ENCODE measurements around the gene CRIP1.

Gene CRIP1

DNA sequence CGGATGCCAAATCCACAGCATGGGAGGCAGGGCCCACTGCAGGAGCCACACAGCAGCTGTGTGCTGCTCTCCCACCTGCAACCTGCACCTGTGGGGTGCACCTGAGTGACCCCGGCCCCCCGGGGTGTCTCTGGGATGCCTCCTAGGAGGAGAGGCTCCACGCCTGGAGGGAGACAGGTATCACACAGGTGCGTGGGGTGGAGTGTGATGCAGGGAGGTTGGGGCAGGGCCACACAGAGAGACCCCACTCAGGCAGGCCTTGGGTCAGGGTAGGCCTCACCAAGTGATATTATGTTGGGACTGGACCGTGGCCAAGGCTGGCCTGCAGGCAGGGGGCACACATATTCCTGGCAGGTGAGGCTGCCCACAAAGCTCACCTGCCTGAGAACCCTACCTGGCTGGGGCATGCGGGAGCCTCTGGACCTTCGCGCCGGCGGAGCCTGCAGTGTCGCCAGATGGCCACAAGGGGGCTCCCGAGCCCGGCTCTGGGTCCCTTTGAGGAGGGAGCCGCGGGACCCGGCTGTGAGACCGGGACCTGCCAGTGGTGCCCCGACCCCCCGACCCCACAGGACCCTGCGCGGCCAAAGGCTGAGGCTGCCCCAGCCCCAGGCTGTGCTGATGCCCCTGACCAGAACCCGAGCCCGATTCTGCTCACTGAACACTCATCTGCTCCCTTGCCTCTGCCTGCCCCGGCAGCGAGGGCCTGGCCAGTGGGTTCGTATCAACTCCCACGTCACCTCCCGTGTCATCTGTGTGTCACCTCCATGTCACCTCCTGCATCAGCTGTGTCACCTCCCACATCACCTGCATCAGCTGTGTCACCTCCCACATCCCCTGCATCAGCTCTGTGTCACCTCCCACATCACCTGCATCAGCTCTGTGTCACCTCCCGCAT lies 51.1 kb downstream of the CRIP1 start:
- TF ChIP-seq GATA2 (IDR thresholded peaks at IDR 0.05; ENCODE audit: low read depth, low read length) (no peak), GATA3 (IDR thresholded peaks at IDR 0.05; ENCODE audit: low read depth, low read length) (no peak)
